Hippocampal formation (tissue), 2 donors: ENCODE data around the gene SUPT3H.

ENCODE experiments used
- DNase-seq, 2 donors: peaks; one replicate each; lab custom pipeline; 2025; lab: John Stamatoyannopoulos, UW

SUPT3H gene

GRCh38 chr6:44837741-44838140 lies 540.0 kb downstream of the SUPT3H start:
- DNase-seq = no peak

GRCh38 chr6:44837255-44837654 lies 540.5 kb downstream of the SUPT3H start:
- no peak for DNase-seq

- no peak for DNase-seq
These were observed 544.5 kb downstream of the SUPT3H start for GRCh38 chr6:44833248-44833647.

GRCh38 chr6:44831002-44831610 lies 546.6 kb downstream of the SUPT3H start:
- DNase-seq = no peak

GRCh38 chr6:44829836-44830235 lies 547.9 kb downstream of the SUPT3H start:
- no peak for DNase-seq

GRCh38 chr6:44828780-44829179 lies 549.0 kb downstream of the SUPT3H start:
- no peak for DNase-seq

GRCh38 chr6:44826025-44826676 lies 551.6 kb downstream of the SUPT3H start:
- DNase-seq = no peak

- DNase-seq = no peak
These were observed 552.5 kb downstream of the SUPT3H start for GRCh38 chr6:44825273-44825672.

GRCh38 chr6:44824567-44824966 lies 553.2 kb downstream of the SUPT3H start:
- DNase-seq = no peak

- no peak for DNase-seq
These were observed 557.0 kb downstream of the SUPT3H start for GRCh38 chr6:44820759-44821158.

GRCh38 chr6:44820321-44820720 lies 557.4 kb downstream of the SUPT3H start:
- no peak for DNase-seq

- DNase-seq = no peak
These were observed 566.3 kb downstream of the SUPT3H start for GRCh38 chr6:44811456-44811855.

GRCh38 chr6:44809258-44809657 lies 568.5 kb downstream of the SUPT3H start:
- no peak for DNase-seq

GRCh38 chr6:44808148-44808547 lies 569.6 kb downstream of the SUPT3H start:
- DNase-seq = no peak

- no peak for DNase-seq
These were observed 571.1 kb downstream of the SUPT3H start for GRCh38 chr6:44806656-44807055.

- no peak for DNase-seq
These were observed 572.4 kb downstream of the SUPT3H start for GRCh38 chr6:44805238-44805846.

GRCh38 chr6:44804546-44805159 lies 573.1 kb downstream of the SUPT3H start:
- DNase-seq = no peak

GRCh38 chr6:44804016-44804415 lies 573.7 kb downstream of the SUPT3H start:
- DNase-seq = no peak

GRCh38 chr6:44800784-44801592 lies 576.7 kb downstream of the SUPT3H start:
- no peak for DNase-seq

GRCh38 chr6:44800171-44800783 lies 577.5 kb downstream of the SUPT3H start:
- DNase-seq = no peak

GRCh38 chr6:44797746-44798145 lies 580.0 kb downstream of the SUPT3H start:
- no peak for DNase-seq

- DNase-seq = no peak
These were observed 582.4 kb downstream of the SUPT3H start for GRCh38 chr6:44795326-44795725.
